Coronary artery (tissue), 2 donors: ENCODE data around the gene ZNF37A.

Experiments used
- DNase-seq: peaks from one replicate; pipeline ENCODE4 v3.0.0-alpha.2; 2017; ENCODE audit warnings: low spot score
- H3K27ac ChIP-seq, 2 donors: fragments of 200-600 bp; sonication (generic); one replicate each; pipeline ENCODE4 v1.5.1; 2016 to 2019
- H3K4me3 ChIP-seq: fragments of 200-600 bp; sonication (generic); 2 replicates; pipeline ENCODE4 v1.5.1; 2016; ENCODE audit warnings: mild to moderate bottlenecking, moderate library complexity
- TF ChIP-seq, protein P1 (sequence below): fragments of 200-600 bp; sonication (generic); IDR thresholded peaks from one replicate; pipeline ENCODE4 v1.5.1; 2019; ENCODE audit warnings: antibody characterized with exemption

Gene ZNF37A

DNA sequence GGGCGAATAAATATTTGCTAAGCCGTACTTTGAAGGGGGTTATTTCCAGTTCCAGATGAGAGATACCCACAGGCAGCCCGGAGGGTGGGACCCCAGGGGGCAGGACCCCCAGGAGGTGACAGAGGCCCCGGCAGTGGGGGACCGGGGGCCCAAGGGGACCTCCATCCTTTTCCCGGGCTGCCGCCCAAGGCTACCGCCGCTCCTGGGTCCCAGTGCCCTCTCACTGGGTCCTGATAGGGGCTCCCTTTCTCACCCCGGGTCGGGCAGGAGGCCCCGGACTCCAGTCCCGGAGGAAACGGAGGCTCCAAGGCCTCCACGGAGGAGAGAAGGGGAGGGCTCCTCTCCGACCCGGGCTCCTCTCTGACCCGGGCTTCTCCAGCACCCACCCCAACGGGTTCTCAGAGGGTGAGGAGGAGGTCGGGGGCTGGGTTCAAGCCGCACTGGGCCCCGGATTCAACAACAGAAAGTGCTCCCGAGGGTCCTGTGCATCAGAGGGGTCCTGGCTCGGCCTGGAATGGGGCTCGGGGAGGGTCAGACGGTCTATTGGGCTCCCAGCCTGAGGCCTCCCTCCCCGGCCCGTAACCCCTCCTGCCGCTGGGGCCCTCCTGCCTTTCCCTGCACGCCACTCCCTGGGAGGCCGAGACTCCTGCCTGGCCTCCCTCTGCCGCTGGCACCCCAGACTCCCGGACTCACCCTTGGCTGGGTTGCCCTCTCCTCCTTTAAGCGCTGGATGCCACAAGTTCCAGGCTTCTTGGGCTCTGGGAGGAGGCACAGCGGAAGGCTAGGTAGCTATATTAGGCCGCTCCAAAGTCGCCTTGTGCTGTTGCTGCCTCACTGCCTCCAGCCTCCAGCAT, 62.5 kb downstream of the ZNF37A start:
- no peak for DNase-seq
- TF ChIP-seq, protein P1, sequence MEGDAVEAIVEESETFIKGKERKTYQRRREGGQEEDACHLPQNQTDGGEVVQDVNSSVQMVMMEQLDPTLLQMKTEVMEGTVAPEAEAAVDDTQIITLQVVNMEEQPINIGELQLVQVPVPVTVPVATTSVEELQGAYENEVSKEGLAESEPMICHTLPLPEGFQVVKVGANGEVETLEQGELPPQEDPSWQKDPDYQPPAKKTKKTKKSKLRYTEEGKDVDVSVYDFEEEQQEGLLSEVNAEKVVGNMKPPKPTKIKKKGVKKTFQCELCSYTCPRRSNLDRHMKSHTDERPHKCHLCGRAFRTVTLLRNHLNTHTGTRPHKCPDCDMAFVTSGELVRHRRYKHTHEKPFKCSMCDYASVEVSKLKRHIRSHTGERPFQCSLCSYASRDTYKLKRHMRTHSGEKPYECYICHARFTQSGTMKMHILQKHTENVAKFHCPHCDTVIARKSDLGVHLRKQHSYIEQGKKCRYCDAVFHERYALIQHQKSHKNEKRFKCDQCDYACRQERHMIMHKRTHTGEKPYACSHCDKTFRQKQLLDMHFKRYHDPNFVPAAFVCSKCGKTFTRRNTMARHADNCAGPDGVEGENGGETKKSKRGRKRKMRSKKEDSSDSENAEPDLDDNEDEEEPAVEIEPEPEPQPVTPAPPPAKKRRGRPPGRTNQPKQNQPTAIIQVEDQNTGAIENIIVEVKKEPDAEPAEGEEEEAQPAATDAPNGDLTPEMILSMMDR: no peak
- no peak overlapping the region for H3K27ac ChIP-seq
- no peak overlapping the region for H3K4me3 ChIP-seq

- H3K4me3 ChIP-seq: no peak overlapping the region
- H3K27ac ChIP-seq: no peak overlapping the region
- DNase-seq: no peak
- TF ChIP-seq, protein P1: no peak
Observed at GRCh38 chr10:38157270-38157685, 63.1 kb downstream of the ZNF37A start.

- H3K27ac ChIP-seq: no peak overlapping the region
- TF ChIP-seq, protein P1: no peak
- no peak for DNase-seq
- no peak overlapping the region for H3K4me3 ChIP-seq
Observed at GRCh38 chr10:38159004-38159403, 64.9 kb downstream of the ZNF37A start.

DNA sequence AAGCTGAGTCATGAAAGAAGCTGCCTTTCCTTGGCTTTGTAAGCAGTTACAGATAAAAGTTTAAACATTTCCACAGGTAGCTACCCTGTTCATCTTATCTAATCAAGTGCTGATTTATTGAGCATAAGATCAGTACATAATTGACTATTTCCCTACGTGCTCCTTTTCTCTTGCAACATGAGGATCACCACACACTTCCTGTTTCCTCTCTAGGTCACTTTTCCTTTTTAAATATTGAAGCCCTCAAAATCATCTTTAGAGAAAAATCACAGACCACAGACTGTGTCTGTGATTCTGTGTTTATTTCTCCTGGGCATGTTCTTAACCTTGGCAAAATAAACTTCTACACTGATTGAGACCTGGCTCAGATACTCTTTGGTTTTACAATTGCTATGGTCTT, 69.5 kb downstream of the ZNF37A start:
- TF ChIP-seq, protein P1: no peak
- Histone ChIP-seq H3K4me3 (no peak overlapping the region), H3K27ac (no peak overlapping the region)
- DNase-seq: no peak

DNA sequence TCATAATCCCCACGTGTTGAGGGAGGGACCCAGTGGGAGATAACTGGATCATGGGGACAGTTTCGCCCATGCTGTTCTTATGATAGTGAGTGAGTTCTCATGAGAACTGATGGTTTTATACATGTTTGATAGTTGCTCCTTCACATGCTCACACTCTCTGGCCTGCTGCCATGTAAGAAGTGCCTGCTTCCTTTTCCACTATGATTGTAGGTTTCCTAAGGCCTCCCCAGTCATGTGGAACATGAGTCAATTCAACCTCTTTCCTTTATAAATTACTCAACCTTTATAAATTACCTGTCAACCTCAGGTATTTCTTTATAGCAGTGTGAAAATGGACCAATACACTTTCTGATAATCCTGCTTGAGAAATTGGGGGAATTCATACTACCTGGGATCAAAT, 80.2 kb downstream of the ZNF37A start:
- DNase-seq: no peak
- H3K27ac ChIP-seq: no peak overlapping the region
- no peak overlapping the region for H3K4me3 ChIP-seq
- TF ChIP-seq, protein P1: no peak

DNA sequence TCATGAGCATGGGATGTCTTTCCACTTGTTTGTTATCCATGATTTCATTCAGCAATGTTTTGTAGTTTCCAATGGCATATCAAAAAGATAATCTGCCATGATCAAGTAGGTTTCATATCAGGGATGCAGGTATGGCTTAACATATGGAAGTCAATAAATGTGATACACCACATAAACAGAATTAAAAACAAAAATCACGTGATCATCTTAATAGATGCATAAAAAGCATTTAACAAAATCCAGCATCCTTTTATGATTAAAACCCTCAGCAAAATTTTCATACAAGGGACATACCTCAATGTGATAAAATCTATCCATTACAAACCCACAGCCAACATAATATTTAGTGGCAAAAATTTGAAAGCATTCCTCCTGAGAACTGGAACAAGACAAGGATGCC, 90.3 kb downstream of the ZNF37A start:
- no peak for DNase-seq
- H3K27ac ChIP-seq: no peak overlapping the region
- no peak overlapping the region for H3K4me3 ChIP-seq
- TF ChIP-seq, protein P1: no peak
